ENCODE data around the gene AKNA. TPM values are rescaled to one million over a fixed set of nuclear protein-coding genes. Genes with fewer than 3 reads are reported as not detected.

The AKNA gene
- total and polyA plus RNA-seq, 3 experiments from 2014 or later, result 45.6 to 126 (median 126) TPM

GRCh38 chr9:114413861-114414301 is 26.1 kb upstream of the AKNA start:
- Mint-ChIP-seq H3K4me3 (no peak overlapping the region), H3K36me3 (peaks cover 0 to 6% (median 0%) of the 10 kb centered on the region in 3 donors), H3K9me3 (peaks cover 0 to 2% (median 0%) of the 10 kb centered on the region in 5 donors), H3K27me3 (peaks cover 0 to 1% of the 10 kb centered on the region in 2 donors), H3K4me1 (peaks cover 15 to 18% (median 17%) of the 10 kb centered on the region in 3 donors), H3K27ac (no peak overlapping the region)
- Histone ChIP-seq H3K36me3 (ENCODE audit: insufficient read depth, low read length) (no peaks in the 10 kb centered on the region), H3K4me3 (ENCODE audit: low read length) (no peak overlapping the region), H3K9me3 (ENCODE audit: low read length) (no peaks in the 10 kb centered on the region), H3K27me3 (ENCODE audit: insufficient read depth, low read length, poor library complexity, severe bottlenecking) (no peaks in the 10 kb centered on the region), H3K27ac (ENCODE audit: low read depth, low read length) (no peak overlapping the region), H3K4me1 (ENCODE audit: insufficient read depth, low read length) (no peaks in the 10 kb centered on the region)
- CTCF ChIA-PET, result interaction anchor here (3.3 kb wide), 1 partner anchor 240 kb away, joined by 11 read pairs; no protein-coding TSS in a partner anchor
- POLR2A ChIA-PET, result no interaction called here
- DNase-seq, result no peak

GRCh38 chr9:114412048-114412683 is 24.4 kb upstream of the AKNA start:
- H3K27me3 Mint-ChIP-seq, result peaks cover 0 to 1% of the 10 kb centered on the region in 2 donors
- H3K36me3 ChIP-seq (ENCODE audit: insufficient read depth, low read length), result no peaks in the 10 kb centered on the region
- peaks cover 0 to 2% (median under 1%) of the 10 kb centered on the region in 3 donors for H3K4me1 Mint-ChIP-seq
- H3K4me3 ChIP-seq (ENCODE audit: low read length), result no peak overlapping the region
- DNase-seq, result no peak
- H3K4me3 Mint-ChIP-seq, result no peak overlapping the region
- CTCF ChIA-PET, result interaction anchor here (3.3 kb wide), 1 partner anchor 241 kb away, joined by 11 read pairs; no protein-coding TSS in a partner anchor
- H3K9me3 ChIP-seq (ENCODE audit: low read length), result no peaks in the 10 kb centered on the region
- H3K27ac Mint-ChIP-seq, result peak overlapping the region in 1 of 8 donors; percentile 54
- peaks cover 0 to 2% (median 0%) of the 10 kb centered on the region in 5 donors for H3K9me3 Mint-ChIP-seq
- H3K36me3 Mint-ChIP-seq, result peaks cover 0 to 1% (median 0%) of the 10 kb centered on the region in 3 donors
- no peaks in the 10 kb centered on the region for H3K27me3 ChIP-seq (ENCODE audit: insufficient read depth, low read length, poor library complexity, severe bottlenecking)
- no peak overlapping the region for H3K27ac ChIP-seq (ENCODE audit: low read depth, low read length)
- POLR2A ChIA-PET, result no interaction called here
- H3K4me1 ChIP-seq (ENCODE audit: insufficient read depth, low read length), result no peaks in the 10 kb centered on the region

- H3K9me3 ChIP-seq (ENCODE audit: low read length), result no peaks in the 10 kb centered on the region
- DNase-seq, result no peak
- H3K27ac Mint-ChIP-seq, result peak overlapping the region in 1 of 8 donors; percentile 65
- H3K4me3 Mint-ChIP-seq, result no peak overlapping the region
- H3K4me3 ChIP-seq (ENCODE audit: low read length), result no peak overlapping the region
- no peaks in the 10 kb centered on the region for H3K36me3 ChIP-seq (ENCODE audit: insufficient read depth, low read length)
- H3K4me1 ChIP-seq (ENCODE audit: insufficient read depth, low read length), result no peaks in the 10 kb centered on the region
- ChIA-PET POLR2A (no interaction called here), CTCF (interaction anchor here (3.3 kb wide), 1 partner anchor 242 kb away, joined by 11 read pairs; no protein-coding TSS in a partner anchor)
- no peaks in the 10 kb centered on the region for H3K4me1 Mint-ChIP-seq
- no peaks in the 10 kb centered on the region for H3K27me3 ChIP-seq (ENCODE audit: insufficient read depth, low read length, poor library complexity, severe bottlenecking)
- no peak overlapping the region for H3K27ac ChIP-seq (ENCODE audit: low read depth, low read length)
- H3K27me3 Mint-ChIP-seq, result peaks cover 0 to 1% of the 10 kb centered on the region in 2 donors
- no peaks in the 10 kb centered on the region for H3K36me3 Mint-ChIP-seq
- H3K9me3 Mint-ChIP-seq, result peaks cover 0 to 2% (median 0%) of the 10 kb centered on the region in 5 donors
These were observed 23.7 kb upstream of the AKNA start for GRCh38 chr9:114411452-114411851.

- Histone ChIP-seq H3K27me3 (ENCODE audit: insufficient read depth, low read length, poor library complexity, severe bottlenecking) (no peaks in the 10 kb centered on the region), H3K9me3 (ENCODE audit: low read length) (no peaks in the 10 kb centered on the region), H3K4me1 (ENCODE audit: insufficient read depth, low read length) (peaks cover under 1% of the 10 kb centered on the region), H3K36me3 (ENCODE audit: insufficient read depth, low read length) (no peaks in the 10 kb centered on the region), H3K27ac (ENCODE audit: low read depth, low read length) (no peak overlapping the region), H3K4me3 (ENCODE audit: low read length) (no peak overlapping the region)
- no peaks in the 10 kb centered on the region for H3K4me1 Mint-ChIP-seq
- H3K36me3 Mint-ChIP-seq, result no peaks in the 10 kb centered on the region
- H3K27ac Mint-ChIP-seq, result peak overlapping the region in 2 of 8 donors; percentile 12 to 89
- peaks cover 0 to 2% (median 0%) of the 10 kb centered on the region in 5 donors for H3K9me3 Mint-ChIP-seq
- no peak overlapping the region for H3K4me3 Mint-ChIP-seq
- POLR2A ChIA-PET, result no interaction called here
- H3K27me3 Mint-ChIP-seq, result peaks cover 0 to 1% of the 10 kb centered on the region in 2 donors
- DNase-seq, result no peak
- CTCF ChIA-PET, result no interaction called here
These were observed 23.1 kb upstream of the AKNA start for GRCh38 chr9:114410910-114411309.

GRCh38 chr9:114409842-114410241 is 22.1 kb upstream of the AKNA start:
- POLR2A ChIA-PET, result no interaction called here
- Mint-ChIP-seq H3K27me3 (peaks cover 0 to 1% of the 10 kb centered on the region in 2 donors), H3K36me3 (no peaks in the 10 kb centered on the region), H3K27ac (peak overlapping the region in 3 of 8 donors; percentile 4 to 63 (median 27)), H3K4me1 (peaks cover 5 to 6% (median 6%) of the 10 kb centered on the region in 3 donors), H3K9me3 (peaks cover 0 to 2% (median 0%) of the 10 kb centered on the region in 5 donors), H3K4me3 (no peak overlapping the region)
- Histone ChIP-seq H3K36me3 (ENCODE audit: insufficient read depth, low read length) (no peaks in the 10 kb centered on the region), H3K4me1 (ENCODE audit: insufficient read depth, low read length) (peaks cover 8% of the 10 kb centered on the region), H3K4me3 (ENCODE audit: low read length) (no peak overlapping the region), H3K27me3 (ENCODE audit: insufficient read depth, low read length, poor library complexity, severe bottlenecking) (no peaks in the 10 kb centered on the region), H3K27ac (ENCODE audit: low read depth, low read length) (no peak overlapping the region), H3K9me3 (ENCODE audit: low read length) (no peaks in the 10 kb centered on the region)
- no peak for DNase-seq
- CTCF ChIA-PET, result interaction anchor here (0.9 to 5.3 kb wide), 4 partner anchors 22 to 244 kb away, joined by 4 to 45 read pairs (median 9); partner anchors contain the start of gene AKNA

- Histone ChIP-seq H3K27ac (ENCODE audit: low read depth, low read length) (no peak overlapping the region), H3K9me3 (ENCODE audit: low read length) (no peaks in the 10 kb centered on the region), H3K4me1 (ENCODE audit: insufficient read depth, low read length) (peaks cover 8% of the 10 kb centered on the region), H3K27me3 (ENCODE audit: insufficient read depth, low read length, poor library complexity, severe bottlenecking) (no peaks in the 10 kb centered on the region), H3K36me3 (ENCODE audit: insufficient read depth, low read length) (no peaks in the 10 kb centered on the region), H3K4me3 (ENCODE audit: low read length) (no peak overlapping the region)
- Mint-ChIP-seq H3K4me1 (peaks cover 5 to 6% (median 6%) of the 10 kb centered on the region in 3 donors), H3K4me3 (no peak overlapping the region), H3K27me3 (peaks cover 0 to 1% of the 10 kb centered on the region in 2 donors), H3K9me3 (peaks cover 0 to 2% (median 0%) of the 10 kb centered on the region in 5 donors), H3K27ac (peak overlapping the region in 3 of 8 donors; percentile 27 to 66 (median 30)), H3K36me3 (no peaks in the 10 kb centered on the region)
- no peak for DNase-seq
- CTCF ChIA-PET, result interaction anchor here (0.9 to 5.3 kb wide), 5 partner anchors 22 to 244 kb away, joined by 3 to 45 read pairs (median 6); partner anchors contain the start of gene AKNA
- POLR2A ChIA-PET, result no interaction called here
These were observed 21.5 kb upstream of the AKNA start for GRCh38 chr9:114409103-114409780.

- ChIA-PET CTCF (interaction anchor here (1.5 to 5.3 kb wide), 4 partner anchors 21 to 245 kb away, joined by 3 to 45 read pairs (median 9); partner anchors contain the start of gene AKNA), POLR2A (no interaction called here)
- Mint-ChIP-seq H3K36me3 (no peaks in the 10 kb centered on the region), H3K4me1 (peaks cover 5 to 6% (median 6%) of the 10 kb centered on the region in 3 donors), H3K4me3 (no peak overlapping the region), H3K9me3 (peaks cover 0 to 2% (median 0%) of the 10 kb centered on the region in 5 donors), H3K27me3 (peaks cover 0 to 1% of the 10 kb centered on the region in 2 donors), H3K27ac (peak overlapping the region in 1 of 8 donors; percentile 30)
- Histone ChIP-seq H3K4me1 (ENCODE audit: insufficient read depth, low read length) (peaks cover 8% of the 10 kb centered on the region), H3K27ac (ENCODE audit: low read depth, low read length) (no peak overlapping the region), H3K36me3 (ENCODE audit: insufficient read depth, low read length) (no peaks in the 10 kb centered on the region), H3K9me3 (ENCODE audit: low read length) (no peaks in the 10 kb centered on the region), H3K4me3 (ENCODE audit: low read length) (no peak overlapping the region), H3K27me3 (ENCODE audit: insufficient read depth, low read length, poor library complexity, severe bottlenecking) (no peaks in the 10 kb centered on the region)
- no peak for DNase-seq
These were observed 20.9 kb upstream of the AKNA start for GRCh38 chr9:114408645-114409044.
